DND-41 (cell line): Measurements from ENCODE around the gene FUS.
A peak's percentile ranks its signal among the peaks of the same experiment; 100 is the strongest.

Experiments used
- ATAC-seq: fragments of 200-7000 bp; cut with Tn5 transposase; 3 replicates; pipeline ENCODE4 v1.9.1; 2021; ENCODE audit warnings: low read depth; ENCODE audit not compliant: insufficient read depth
- DNase-seq: peaks from one replicate; pipeline ENCODE4 v3.0.0-alpha.2; 2020
- H2AFZ ChIP-seq: 2 replicates; pipeline ENCODE4 v1.6.0; 2012; ENCODE audit warnings: low read depth, low read length
- H3K27ac ChIP-seq: 2 replicates; pipeline ENCODE4 v1.5.1; 2012; ENCODE audit warnings: low read length, inconsistent platforms
- H3K27me3 ChIP-seq: fragments of 200-600 bp; sonication (generic); 2 replicates; pipeline ENCODE4 v1.6.0; 2012; ENCODE audit warnings: low read length, mild to moderate bottlenecking, inconsistent platforms; ENCODE audit not compliant: insufficient read depth, poor library complexity
- H3K36me3 ChIP-seq: 2 replicates; pipeline ENCODE4 v1.5.1; 2012; ENCODE audit warnings: low read length, inconsistent platforms; ENCODE audit not compliant: insufficient read depth
- H3K4me1 ChIP-seq: 2 replicates; pipeline ENCODE4 v1.5.1; 2012; ENCODE audit warnings: mild to moderate bottlenecking, low read length; ENCODE audit not compliant: insufficient read depth
- H3K4me2 ChIP-seq: 2 replicates; pipeline ENCODE4 v1.6.0; 2012; ENCODE audit warnings: mild to moderate bottlenecking, moderate library complexity, low read length, inconsistent platforms; ENCODE audit not compliant: insufficient read depth
- H3K4me3 ChIP-seq, 2 experiments: fragments of 200-600 bp in 1 of 2; shearing (Covaris generic) in 1 of 2; 2 replicates each; pipeline ENCODE4 v1.5.1; 2012 to 2016; ENCODE audit warnings: inconsistent platforms in 2 of 2, low read length in 2 of 2, mild to moderate bottlenecking in 2 of 2, low read depth in 1 of 2, moderate library complexity in 1 of 2
- H3K79me2 ChIP-seq: 2 replicates; pipeline ENCODE4 v1.6.0; 2012; ENCODE audit warnings: low read length, inconsistent platforms; ENCODE audit not compliant: insufficient read depth
- H3K9ac ChIP-seq: 2 replicates; pipeline ENCODE4 v1.6.0; 2012; ENCODE audit warnings: low read depth, mild to moderate bottlenecking, inconsistent platforms, low read length, moderate library complexity
- H3K9me3 ChIP-seq: 2 replicates; pipeline ENCODE4 v1.5.1; 2012; ENCODE audit warnings: low read length, moderate library complexity, mild to moderate bottlenecking, inconsistent platforms; ENCODE audit not compliant: insufficient read depth, severe bottlenecking
- H4K20me1 ChIP-seq: 2 replicates; pipeline ENCODE4 v1.6.0; 2012; ENCODE audit warnings: low read length; ENCODE audit not compliant: insufficient read depth
- EZH2 ChIP-seq: IDR thresholded peaks from 3 replicates; pipeline ENCODE4 v1.6.1; 2012; ENCODE audit warnings: borderline replicate concordance, low read depth, mild to moderate bottlenecking, moderate library complexity, low read length, inconsistent platforms; ENCODE audit not compliant: severe bottlenecking
- TF ChIP-seq, protein P1 (sequence below): IDR thresholded peaks from 2 replicates; pipeline ENCODE4 v1.5.1; 2012; ENCODE audit warnings: borderline replicate concordance, low read length, moderate library complexity, mild to moderate bottlenecking; ENCODE audit not compliant: poor library complexity, severe bottlenecking; ENCODE audit errors: extremely low read depth

Gene FUS

GRCh38 chr16:31181102-31181830 is 1.3 kb downstream of the FUS start:
- H3K4me3 ChIP-seq: peak overlapping the region; percentile 68 to 87; a peak in 3 of 4 replicates
- peak overlapping the region; percentile 97 for H3K27ac ChIP-seq
- H3K9ac ChIP-seq: peak overlapping the region; percentile 91
- H3K79me2 ChIP-seq: peaks cover 79% of the 10 kb centered on the region
- peaks cover 56% of the 10 kb centered on the region for H3K36me3 ChIP-seq
- H3K4me1 ChIP-seq: peaks cover 71% of the 10 kb centered on the region
- H3K9me3 ChIP-seq: no peaks in the 10 kb centered on the region
- H3K4me2 ChIP-seq: peak overlapping the region; percentile 98
- no peak overlapping the region for H2AFZ ChIP-seq
- no peak for TF ChIP-seq EZH2
- TF ChIP-seq, protein P1, sequence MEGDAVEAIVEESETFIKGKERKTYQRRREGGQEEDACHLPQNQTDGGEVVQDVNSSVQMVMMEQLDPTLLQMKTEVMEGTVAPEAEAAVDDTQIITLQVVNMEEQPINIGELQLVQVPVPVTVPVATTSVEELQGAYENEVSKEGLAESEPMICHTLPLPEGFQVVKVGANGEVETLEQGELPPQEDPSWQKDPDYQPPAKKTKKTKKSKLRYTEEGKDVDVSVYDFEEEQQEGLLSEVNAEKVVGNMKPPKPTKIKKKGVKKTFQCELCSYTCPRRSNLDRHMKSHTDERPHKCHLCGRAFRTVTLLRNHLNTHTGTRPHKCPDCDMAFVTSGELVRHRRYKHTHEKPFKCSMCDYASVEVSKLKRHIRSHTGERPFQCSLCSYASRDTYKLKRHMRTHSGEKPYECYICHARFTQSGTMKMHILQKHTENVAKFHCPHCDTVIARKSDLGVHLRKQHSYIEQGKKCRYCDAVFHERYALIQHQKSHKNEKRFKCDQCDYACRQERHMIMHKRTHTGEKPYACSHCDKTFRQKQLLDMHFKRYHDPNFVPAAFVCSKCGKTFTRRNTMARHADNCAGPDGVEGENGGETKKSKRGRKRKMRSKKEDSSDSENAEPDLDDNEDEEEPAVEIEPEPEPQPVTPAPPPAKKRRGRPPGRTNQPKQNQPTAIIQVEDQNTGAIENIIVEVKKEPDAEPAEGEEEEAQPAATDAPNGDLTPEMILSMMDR: no peak
- DNase-seq (peak; percentile 45), ATAC-seq (no peak)
- no peaks in the 10 kb centered on the region for H3K27me3 ChIP-seq
- peaks cover 62% of the 10 kb centered on the region for H4K20me1 ChIP-seq

DNA sequence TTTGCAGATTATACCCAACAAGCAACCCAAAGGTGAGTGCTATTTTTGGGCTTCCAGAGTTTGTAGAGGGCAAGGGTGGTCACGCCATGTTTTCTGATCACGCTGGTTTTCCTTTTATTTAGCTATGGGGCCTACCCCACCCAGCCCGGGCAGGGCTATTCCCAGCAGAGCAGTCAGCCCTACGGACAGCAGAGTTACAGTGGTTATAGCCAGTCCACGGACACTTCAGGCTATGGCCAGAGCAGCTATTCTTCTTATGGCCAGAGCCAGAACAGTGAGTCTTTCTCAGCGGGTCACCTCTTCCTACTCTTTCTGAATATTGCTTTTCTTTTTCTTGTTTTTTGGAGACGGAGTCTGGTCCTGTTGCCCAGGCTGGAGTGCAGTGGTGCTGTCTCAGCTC is 2.5 kb downstream of the FUS start:
- Histone ChIP-seq H3K4me2 (peak overlapping the region; percentile 98), H3K9me3 (no peaks in the 10 kb centered on the region), H3K9ac (peak overlapping the region; percentile 91), H4K20me1 (peaks cover 73% of the 10 kb centered on the region), H3K27me3 (no peaks in the 10 kb centered on the region), H3K36me3 (peaks cover 67% of the 10 kb centered on the region), H3K4me3 (peak overlapping the region; percentile 17 to 87; a peak in 3 of 4 replicates), H2AFZ (no peak overlapping the region), H3K79me2 (peaks cover 90% of the 10 kb centered on the region), H3K27ac (peak overlapping the region; percentile 43; the same call in 1 of the 2 replicates), H3K4me1 (peaks cover 63% of the 10 kb centered on the region)
- TF ChIP-seq EZH2: no peak
- TF ChIP-seq, protein P1: no peak
- ATAC-seq (no peak), DNase-seq (no peak)

- Histone ChIP-seq H3K79me2 (peaks cover 95% of the 10 kb centered on the region), H3K4me2 (peak overlapping the region; percentile 98), H3K9me3 (no peaks in the 10 kb centered on the region), H3K9ac (peak overlapping the region; percentile 91; the same call in 1 of the 2 replicates), H3K27me3 (no peaks in the 10 kb centered on the region), H3K4me1 (peaks cover 50% of the 10 kb centered on the region), H4K20me1 (peaks cover 80% of the 10 kb centered on the region), H3K4me3 (peak overlapping the region in 1 of 2 experiments; percentile 87; a peak in 2 of 4 replicates), H2AFZ (no peak overlapping the region), H3K27ac (no peak overlapping the region), H3K36me3 (peaks cover 80% of the 10 kb centered on the region)
- TF ChIP-seq, protein P1: no peak
- TF ChIP-seq EZH2: no peak
- DNase-seq (no peak), ATAC-seq (no peak)
Observed at GRCh38 chr16:31183432-31184428, 3.8 kb downstream of the FUS start.
